HG03060 (cell line): ENCODE data around the gene LRRC3.
"Not testable (repeated sequence)": the region's sequence is repeated elsewhere in the genome, so short reads cannot be mapped to it uniquely, and the experiment has no call there.

Source experiments
- ATAC-seq: cut with Tn5 transposase; IDR thresholded peaks from one replicate; pipeline ENCODE4 v1.9.1; 2021; ENCODE audit warnings: low read depth, moderate number of reproducible peaks; ENCODE audit not compliant: unreplicated experiment

The LRRC3 gene

DNA sequence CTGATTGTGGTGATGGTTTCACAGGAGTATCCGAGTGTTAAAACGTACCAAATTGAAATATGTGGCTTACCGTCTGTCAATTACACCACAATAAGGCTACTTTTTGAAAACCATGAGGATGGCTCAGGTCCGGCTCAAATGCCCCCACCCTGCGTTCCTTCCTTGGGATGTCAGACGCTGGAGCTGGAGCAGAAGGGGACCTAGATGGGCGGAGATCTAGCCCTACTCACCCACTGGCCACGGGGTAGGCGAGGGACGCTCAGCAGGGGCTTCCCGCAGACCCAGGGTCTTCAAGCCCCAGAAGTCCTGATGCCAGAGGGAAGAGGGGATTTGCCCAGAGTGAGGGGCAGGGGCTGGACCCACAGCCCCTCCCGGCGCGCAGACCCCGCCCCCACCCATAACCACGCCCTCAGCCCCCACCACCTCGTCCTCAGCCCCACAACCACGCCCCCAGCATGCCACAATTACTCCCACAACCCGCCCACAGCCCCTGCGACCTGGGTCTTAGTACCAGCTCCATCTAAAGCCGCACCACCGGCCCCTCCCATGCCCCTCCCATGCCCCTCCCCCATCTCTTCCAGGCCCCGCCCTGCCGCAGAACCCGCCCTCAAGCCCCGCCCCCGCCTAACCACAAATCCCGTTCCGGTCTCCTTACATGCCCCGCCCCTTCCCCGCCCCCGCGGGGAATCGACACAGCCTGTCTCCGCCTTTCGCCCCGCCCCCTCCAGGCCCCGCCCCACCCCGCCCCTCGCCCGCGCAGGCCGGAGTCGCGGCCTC, at the start of gene LRRC3:
LRRC3 (plus strand) TSS at position 764 of the 777 bp plus-strand sequence. CDS start 1,135 bp downstream, outside the sequence.
- no peak for ATAC-seq

- ATAC-seq: no peak
Measured at GRCh38 chr21:44405948-44406872, 49.1 kb upstream of the LRRC3 start.

DNA sequence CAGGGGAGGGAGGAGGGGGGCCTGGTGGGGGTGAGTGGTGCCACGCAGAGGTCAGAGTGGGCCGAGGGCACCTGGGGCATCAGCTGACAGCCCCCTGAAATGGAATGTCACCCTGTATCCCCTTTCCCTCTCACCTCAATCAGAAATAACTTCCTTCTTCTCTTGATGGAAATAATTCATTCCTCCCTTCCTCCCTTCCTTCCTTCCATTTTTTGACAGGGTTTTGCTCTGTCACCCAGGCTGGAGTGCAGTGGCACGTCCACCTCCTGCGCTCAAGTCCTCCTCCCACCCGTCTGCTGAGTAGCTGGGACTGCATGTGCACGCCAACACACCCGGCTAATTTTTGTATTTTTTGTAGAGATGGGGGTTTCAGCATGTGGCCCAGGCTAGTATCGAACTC, 48.4 kb upstream of the LRRC3 start:
- no peak for ATAC-seq

- no peak for ATAC-seq
Measured at GRCh38 chr21:44407493-44407892, 47.8 kb upstream of the LRRC3 start.

- ATAC-seq: no peak
Measured at GRCh38 chr21:44408226-44408625, 47.1 kb upstream of the LRRC3 start.

DNA sequence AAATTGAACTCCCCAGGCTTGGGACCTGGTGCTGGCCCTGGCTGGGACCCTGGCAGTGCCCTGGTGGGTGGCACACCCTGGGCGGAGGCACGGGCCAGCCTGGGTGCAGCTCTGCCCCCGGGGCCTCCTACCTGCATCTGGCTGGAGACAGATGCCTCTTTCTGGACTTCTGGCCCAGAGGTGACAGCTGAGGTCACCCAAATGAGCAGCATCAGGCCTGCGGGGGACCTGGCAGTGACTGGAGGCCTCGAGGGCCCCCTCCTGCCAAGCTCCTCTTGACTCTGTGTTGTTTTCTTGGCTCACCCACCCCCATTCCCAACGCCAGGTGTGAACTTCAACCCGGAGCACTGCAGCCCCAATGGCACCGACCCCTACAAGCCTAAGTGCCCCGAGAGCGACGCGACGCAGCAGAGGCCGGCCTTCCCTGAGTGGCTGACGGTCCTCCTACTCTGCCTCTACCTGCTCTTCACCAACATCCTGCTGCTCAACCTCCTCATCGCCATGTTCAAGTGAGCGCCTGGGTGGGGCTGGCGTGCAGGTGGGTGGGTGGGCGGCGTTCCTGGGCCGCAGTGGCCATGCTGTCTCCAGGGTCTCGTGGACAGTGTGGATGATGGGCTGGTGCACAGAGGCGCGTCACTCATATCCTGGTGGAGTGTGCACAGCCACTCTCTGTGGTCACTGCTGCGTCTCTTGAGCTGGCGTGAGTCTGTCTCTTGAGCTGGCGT, 41.6 kb upstream of the LRRC3 start:
- no peak for ATAC-seq

DNA sequence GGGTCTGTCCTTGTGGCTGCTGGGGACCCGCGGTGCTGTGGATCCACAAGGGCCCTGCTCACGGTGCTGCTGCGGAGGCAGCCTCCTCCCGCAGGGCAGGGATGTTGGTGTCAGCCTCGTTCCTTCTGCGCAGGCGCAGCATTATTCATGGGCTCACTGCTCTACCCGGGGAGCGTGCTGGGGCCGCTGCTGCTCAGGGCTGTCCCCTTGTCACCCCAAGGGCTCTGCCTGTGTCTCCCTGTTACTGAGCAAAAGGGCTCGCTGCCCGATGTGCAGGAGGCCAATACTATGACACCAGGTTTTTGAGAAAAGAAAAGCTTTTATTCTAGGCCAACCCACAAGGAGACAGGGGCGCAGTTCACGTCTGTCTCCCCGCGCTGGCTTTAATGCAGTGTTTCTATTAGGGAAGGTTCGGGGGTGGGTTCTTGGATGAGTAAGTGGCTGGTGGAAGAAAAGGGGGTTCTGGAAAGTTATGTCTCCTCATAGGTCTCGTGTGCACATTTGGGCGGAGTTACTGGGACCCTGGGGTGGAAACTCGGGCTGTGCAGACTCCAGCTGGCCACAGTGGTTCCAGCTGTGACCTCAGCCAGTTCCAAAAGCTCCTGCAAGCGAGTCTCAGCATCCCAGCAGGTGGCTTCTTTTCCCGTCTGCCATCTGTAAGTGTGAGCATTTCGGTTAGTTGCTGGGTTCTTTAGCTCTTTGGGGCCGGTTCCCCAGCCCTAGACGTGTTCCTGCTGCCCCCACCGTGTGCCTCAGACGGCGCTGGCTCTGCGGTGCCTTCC, 40.8 kb upstream of the LRRC3 start:
- no peak for ATAC-seq

- no peak for ATAC-seq
Measured at GRCh38 chr21:44415073-44416025, 40.0 kb upstream of the LRRC3 start.

GRCh38 chr21:44416193-44416592, 39.1 kb upstream of the LRRC3 start:
- ATAC-seq: no peak

DNA sequence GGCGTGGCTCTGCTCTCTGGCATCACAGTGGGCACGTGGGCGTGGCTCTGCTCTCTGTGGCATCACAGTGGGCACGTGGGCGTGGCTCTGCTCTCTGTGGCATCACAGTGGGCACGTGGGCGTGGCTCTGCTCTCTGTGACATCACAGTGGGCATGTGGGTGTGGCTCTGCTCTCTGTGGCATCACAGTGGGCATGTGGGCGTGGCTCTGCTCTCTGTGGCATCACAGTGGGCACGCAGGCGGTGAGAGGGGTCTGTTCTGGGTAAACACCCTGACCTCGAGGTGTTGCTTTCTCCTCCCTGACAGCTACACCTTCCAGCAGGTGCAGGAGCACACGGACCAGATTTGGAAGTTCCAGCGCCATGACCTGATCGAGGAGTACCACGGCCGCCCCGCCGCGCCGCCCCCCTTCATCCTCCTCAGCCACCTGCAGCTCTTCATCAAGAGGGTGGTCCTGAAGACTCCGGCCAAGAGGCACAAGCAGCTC, 37.6 kb upstream of the LRRC3 start:
- ATAC-seq: not testable (repeated sequence)

- ATAC-seq: no peak
Measured at GRCh38 chr21:44418108-44418875, 37.0 kb upstream of the LRRC3 start.

GRCh38 chr21:44418876-44419230, 36.5 kb upstream of the LRRC3 start:
- no peak for ATAC-seq

- no peak for ATAC-seq
Measured at GRCh38 chr21:44419679-44420078, 35.6 kb upstream of the LRRC3 start.

DNA sequence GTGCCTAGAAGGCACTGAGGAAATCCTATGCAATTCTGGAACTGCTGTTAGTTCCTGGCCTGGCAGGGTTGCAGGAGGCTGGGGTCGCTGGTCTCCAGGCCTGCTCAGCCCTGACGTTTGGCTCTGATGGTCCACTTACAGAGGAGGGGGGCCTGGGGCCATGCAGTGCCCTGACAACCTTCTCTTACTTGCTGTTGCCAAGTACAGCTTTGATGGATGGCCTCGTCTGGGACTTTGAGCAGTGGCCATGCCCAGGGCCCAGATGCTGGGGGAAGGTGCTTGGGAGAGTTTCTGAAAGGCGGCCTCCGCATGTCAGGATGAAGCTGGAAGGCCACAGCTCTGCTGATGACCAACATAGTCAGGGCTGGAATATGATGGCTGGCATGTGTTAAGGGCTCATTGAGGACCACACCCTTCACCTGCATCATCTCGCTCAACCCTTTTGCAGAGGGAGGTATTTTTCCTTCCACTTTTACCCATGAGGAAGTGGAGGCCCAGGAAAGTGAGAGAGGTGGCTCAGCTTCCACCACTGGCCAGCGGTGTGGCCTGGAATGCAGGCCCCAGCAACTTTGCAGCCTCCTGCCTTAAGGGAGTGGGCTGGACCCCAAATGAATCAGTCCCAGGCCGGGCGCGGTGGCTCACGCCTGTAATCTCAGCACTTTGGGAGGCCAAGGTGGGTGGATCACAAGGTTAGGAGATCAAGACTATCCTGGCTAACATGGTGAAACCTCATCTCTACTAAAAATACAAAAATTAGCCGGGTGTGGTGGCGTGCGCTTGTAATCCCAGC, 34.7 kb upstream of the LRRC3 start:
- no peak for ATAC-seq

GRCh38 chr21:44421901-44422840, 33.1 kb upstream of the LRRC3 start:
- no peak for ATAC-seq

GRCh38 chr21:44423312-44423821, 31.9 kb upstream of the LRRC3 start:
- no peak for ATAC-seq
